A549 treated with ZK216348 at 1 μM for 4 hours (cell line): Measurements from ENCODE around the gene HEXD. TPM values are rescaled to one million over a fixed set of nuclear protein-coding genes. Genes with fewer than 3 reads are reported as not detected.

ENCODE experiments used
- total RNA-seq: library from RNA; stranded (reverse); fragments of 200-300 nt; extraction: Qiagen RNA extraction; gene quantifications from 5 replicates; pipeline ENCODE4 v1.2.3, GENCODE V29; 2022; ENCODE audit warnings: low read depth

The HEXD gene
- total RNA-seq: 9.1 to 16.3 TPM (median 13.9 TPM) in 5 replicates

GRCh38 chr17:82418001-82418986, at the start of gene HEXD, which contains the start of gene OGFOD3:
TSS of gene HEXD (plus strand) at chr17:82418347. CDS start at chr17:82419800, 1,453 bp downstream.
TSS of gene OGFOD3 (minus strand) at chr17:82418586. CDS start at chr17:82418485, 101 bp downstream.

GRCh38 chr17:82371333-82372248, 46.6 kb upstream of the HEXD start, which contains the start of gene UTS2R:
TSS of gene UTS2R (plus strand) at chr17:82371765. CDS start at chr17:82374325, 2,560 bp downstream.

GRCh38 chr17:82450357-82451106, 32.4 kb downstream of the HEXD start, which contains the start of gene CYBC1:
TSS of gene CYBC1 (minus strand) at chr17:82450752. CDS start at chr17:82449254, 1,498 bp downstream.

GRCh38 chr17:82458179-82458884, 40.2 kb downstream of the HEXD start, which contains the start of gene NARF:
TSS of gene NARF (plus strand) at chr17:82458741. CDS start at chr17:82458804, 63 bp downstream.

Other genes starting within 250 kb of the HEXD start
- gene CCDC57, start 205.5 kb upstream of the HEXD start, total RNA-seq: 15.5 to 28.9 TPM (median 27.5 TPM) in 5 replicates
- 65.3 to 167 TPM (median 146 TPM) in 5 replicates for gene SLC16A3, start 189.3 kb upstream of the HEXD start, total RNA-seq
- 163 to 231 TPM (median 218 TPM) in 5 replicates for gene CSNK1D, start 144.6 kb upstream of the HEXD start, total RNA-seq
- gene CD7, start 100.7 kb upstream of the HEXD start, total RNA-seq: 0.11 TPM in 1 of 5 replicates, not detected in the others
- gene SECTM1, start 84.6 kb upstream of the HEXD start, total RNA-seq: 1.4 to 4.2 TPM (median 1.8 TPM) in 5 replicates
- 0.34 to 0.83 TPM (median 0.43 TPM) in 5 replicates for gene TEX19, start 59.1 kb upstream of the HEXD start, total RNA-seq
- gene UTS2R, start 46.6 kb upstream of the HEXD start, total RNA-seq: not detected in 5 replicates
- 13.4 to 25.8 TPM (median 23.9 TPM) in 5 replicates for gene OGFOD3, start 239 bp downstream of the HEXD start, total RNA-seq
- gene CYBC1, start 32.4 kb downstream of the HEXD start, total RNA-seq: 44.2 to 66.5 TPM (median 56.5 TPM) in 5 replicates
- 45.5 to 57.0 TPM (median 48.6 TPM) in 5 replicates for gene NARF, start 40.4 kb downstream of the HEXD start, total RNA-seq
- 44.3 to 63.1 TPM (median 54.7 TPM) in 5 replicates for gene FOXK2, start 101.4 kb downstream of the HEXD start, total RNA-seq
- 87.9 to 93.2 TPM (median 91.2 TPM) in 5 replicates for gene WDR45B, start 230.1 kb downstream of the HEXD start, total RNA-seq